ENCODE data around the gene RTN4RL2.

GRCh38 chr11:57440744-57441414, 19.4 kb upstream of the RTN4RL2 start:
- TF ChIP-seq CTCF (IDR thresholded peaks at IDR 0.05) = no peak
- TF ChIP-seq POLR2A (IDR thresholded peaks at IDR 0.05) = no peak
- TF ChIP-seq POLR2AphosphoS5 (IDR thresholded peaks at IDR 0.05) = no peak
- no peak for TF ChIP-seq EP300 (IDR thresholded peaks at IDR 0.05)

All from gastroesophageal sphincter (tissue), 3 donors.